OCI-LY7 (cell line): Measurements from ENCODE around the gene HCFC1R1. TPM values are rescaled to one million over a fixed set of nuclear protein-coding genes. Genes with fewer than 3 reads are reported as not detected.
A peak's percentile ranks its signal among the peaks of the same experiment; 100 is the strongest.

ENCODE experiments used
- BruUV-seq: library from RNA; stranded (reverse); fragments of 400-500 nt; replicated peaks from 2 replicates; lab custom pipeline; 2021; lab: Mats Ljungman, UMichigan
- CTCF ChIA-PET: fragments of 300-600 bp; sonication (Branson Sonifier 250); formaldehyde crosslinking; loops from one replicate; lab custom pipeline; 2022; ENCODE audit warnings: antibody characterized with exemption; ENCODE audit not compliant: unreplicated experiment; lab: Charles Lee
- POLR2A ChIA-PET: fragments of 300-600 bp; sonication (Branson Sonifier 250); formaldehyde crosslinking; loops from one replicate; lab custom pipeline; 2022; ENCODE audit warnings: antibody characterized with exemption; lab: Charles Lee
- DNase-seq: peaks from one replicate; pipeline ENCODE4 v3.0.0-alpha.2; 2015; ENCODE audit warnings: low spot score
- H2AFZ ChIP-seq: fragments of 200-600 bp; sonication (generic), shearing (Covaris generic); 2 replicates; pipeline ENCODE4 v1.6.1; 2014; ENCODE audit warnings: mild to moderate bottlenecking, antibody characterized with exemption, low read length, moderate library complexity
- H3K27ac ChIP-seq: fragments of 200-600 bp; sonication (generic); 2 replicates; pipeline ENCODE4 v1.5.1; 2014; ENCODE audit warnings: mixed run types, low read depth, mild to moderate bottlenecking, moderate library complexity, low read length, inconsistent platforms; ENCODE audit not compliant: poor library complexity, severe bottlenecking
- H3K36me3 ChIP-seq: fragments of 200-600 bp; sonication (generic); 2 replicates; pipeline ENCODE4 v1.6.1; 2014; ENCODE audit warnings: mild to moderate bottlenecking, antibody characterized with exemption, low read length, moderate library complexity, mixed read lengths; ENCODE audit not compliant: insufficient read depth
- H3K4me1 ChIP-seq: fragments of 200-600 bp; sonication (generic); 2 replicates; pipeline ENCODE4 v1.5.1; 2014; ENCODE audit warnings: mild to moderate bottlenecking, low read length; ENCODE audit not compliant: insufficient read depth, poor library complexity, severe bottlenecking
- H3K4me2 ChIP-seq: fragments of 200-600 bp; sonication (generic); 2 replicates; pipeline ENCODE4 v1.6.1; 2014; ENCODE audit warnings: mild to moderate bottlenecking, low read length
- H3K4me3 ChIP-seq: fragments of 200-600 bp; sonication (generic); 2 replicates; pipeline ENCODE4 v1.5.1; 2014; ENCODE audit warnings: mild to moderate bottlenecking, low read depth, low read length; ENCODE audit not compliant: poor library complexity, severe bottlenecking
- H3K79me2 ChIP-seq: fragments of 200-600 bp; sonication (generic); 2 replicates; pipeline ENCODE4 v1.6.1; 2016; ENCODE audit warnings: low read depth, mild to moderate bottlenecking, low read length, moderate library complexity, mixed read lengths; ENCODE audit not compliant: insufficient read depth
- H3K9me2 ChIP-seq: fragments of 200-600 bp; sonication (generic); 2 replicates; pipeline ENCODE4 v1.6.1; 2016; ENCODE audit warnings: mild to moderate bottlenecking, low read length, mixed read lengths; ENCODE audit not compliant: insufficient read depth
- H3K9me3 ChIP-seq: fragments of 200-600 bp; sonication (generic); 2 replicates; pipeline ENCODE4 v1.6.1; 2014; ENCODE audit warnings: mild to moderate bottlenecking, mixed run types, low read length, mixed read lengths
- H4K20me1 ChIP-seq: fragments of 200-600 bp; sonication (generic); 2 replicates; pipeline ENCODE4 v1.6.1; 2014; ENCODE audit warnings: mild to moderate bottlenecking, antibody characterized with exemption, low read length, moderate library complexity, mixed read lengths; ENCODE audit not compliant: insufficient read depth
- EZH2phosphoT487 ChIP-seq: fragments of 200-600 bp; sonication (generic); IDR thresholded peaks from 2 replicates; pipeline ENCODE4 v1.6.1; 2018; ENCODE audit warnings: low read depth, borderline replicate concordance, mild to moderate bottlenecking, mixed run types, antibody characterized with exemption, low read length, moderate library complexity, mixed read lengths
- intact Hi-C: fragments of 100-400 bp; cut with micrococcal nuclease; formaldehyde crosslinking; loops from one replicate; pipeline ENCODE4 v1.10.0; 2022; ENCODE audit not compliant: unreplicated experiment
- total RNA-seq, 2 experiments: library from RNA; depleted of rRNA in 1 of 2; stranded (reverse); fragments of >200 nt in 1 of 2; shearing (Covaris generic) in 1 of 2; gene quantifications; 2 replicates each; pipeline ENCODE4 v1.2.3, GENCODE V29; 2014 to 2022
- TF ChIP-seq, protein P1 (sequence below): fragments of 200-600 bp; sonication (generic); conservative IDR thresholded peaks from 2 replicates; pipeline ENCODE4 v1.5.1; 2014; ENCODE audit warnings: mild to moderate bottlenecking, antibody characterized with exemption, low read length, moderate library complexity, mixed read lengths

The HCFC1R1 gene
- total RNA-seq, 2 experiments from 2014 or later: 29.1 to 39.4 TPM

DNA sequence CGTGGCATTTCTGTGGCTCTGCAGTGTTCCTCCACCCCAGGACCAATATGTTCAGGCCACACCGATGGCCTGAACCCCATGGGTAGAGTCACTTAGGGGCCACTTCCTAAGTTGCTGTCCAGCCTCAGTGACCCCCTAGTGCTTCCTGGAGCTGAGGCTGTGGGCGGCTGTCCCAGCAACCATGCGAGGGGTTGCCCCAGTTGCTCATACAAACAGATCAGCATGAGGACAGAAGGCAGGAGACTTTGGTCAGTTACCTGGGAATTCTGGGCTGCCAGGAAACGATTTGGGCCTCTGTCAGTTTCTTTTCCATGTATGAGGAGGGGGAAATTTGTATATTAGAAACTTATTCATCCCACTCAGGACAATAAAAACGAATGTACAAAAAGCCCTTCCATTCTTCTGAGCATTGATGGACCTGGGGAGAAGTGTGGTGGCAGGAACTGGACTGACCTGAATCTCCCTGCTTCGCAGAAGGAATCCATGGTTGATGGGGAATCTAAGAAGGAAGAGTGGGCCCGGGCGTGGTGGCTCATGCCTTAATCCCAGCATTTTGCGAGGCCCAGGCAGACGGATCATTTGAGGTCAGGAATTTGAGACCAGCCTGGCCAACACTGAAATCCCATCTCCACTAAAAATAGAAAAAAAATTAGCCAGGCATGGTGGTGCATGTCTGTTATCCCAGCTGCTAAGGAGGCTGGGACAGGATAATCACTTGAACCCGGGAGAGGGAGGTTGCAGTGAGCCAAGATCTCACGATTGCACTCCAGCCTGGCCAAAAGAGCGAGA lies 36.8 kb upstream of the HCFC1R1 start:
- no peaks in the 10 kb centered on the region for H3K9me3 ChIP-seq
- no peak overlapping the region for H3K4me3 ChIP-seq
- ChIA-PET POLR2A (no interaction called here), CTCF (no interaction called here)
- no peak for DNase-seq
- TF ChIP-seq EZH2phosphoT487: no peak
- TF ChIP-seq, protein P1, sequence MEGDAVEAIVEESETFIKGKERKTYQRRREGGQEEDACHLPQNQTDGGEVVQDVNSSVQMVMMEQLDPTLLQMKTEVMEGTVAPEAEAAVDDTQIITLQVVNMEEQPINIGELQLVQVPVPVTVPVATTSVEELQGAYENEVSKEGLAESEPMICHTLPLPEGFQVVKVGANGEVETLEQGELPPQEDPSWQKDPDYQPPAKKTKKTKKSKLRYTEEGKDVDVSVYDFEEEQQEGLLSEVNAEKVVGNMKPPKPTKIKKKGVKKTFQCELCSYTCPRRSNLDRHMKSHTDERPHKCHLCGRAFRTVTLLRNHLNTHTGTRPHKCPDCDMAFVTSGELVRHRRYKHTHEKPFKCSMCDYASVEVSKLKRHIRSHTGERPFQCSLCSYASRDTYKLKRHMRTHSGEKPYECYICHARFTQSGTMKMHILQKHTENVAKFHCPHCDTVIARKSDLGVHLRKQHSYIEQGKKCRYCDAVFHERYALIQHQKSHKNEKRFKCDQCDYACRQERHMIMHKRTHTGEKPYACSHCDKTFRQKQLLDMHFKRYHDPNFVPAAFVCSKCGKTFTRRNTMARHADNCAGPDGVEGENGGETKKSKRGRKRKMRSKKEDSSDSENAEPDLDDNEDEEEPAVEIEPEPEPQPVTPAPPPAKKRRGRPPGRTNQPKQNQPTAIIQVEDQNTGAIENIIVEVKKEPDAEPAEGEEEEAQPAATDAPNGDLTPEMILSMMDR: no peak
- H3K9me2 ChIP-seq: no peaks in the 10 kb centered on the region
- BruUV-seq: no TSS peak
- no peak overlapping the region for H3K27ac ChIP-seq
- H3K4me1 ChIP-seq: peaks cover 20% of the 10 kb centered on the region
- no peak overlapping the region for H3K4me2 ChIP-seq
- intact Hi-C loops: no loop called here
- no peaks in the 10 kb centered on the region for H4K20me1 ChIP-seq
- no peak overlapping the region for H2AFZ ChIP-seq
- no peaks in the 10 kb centered on the region for H3K36me3 ChIP-seq
- no peaks in the 10 kb centered on the region for H3K79me2 ChIP-seq

DNA sequence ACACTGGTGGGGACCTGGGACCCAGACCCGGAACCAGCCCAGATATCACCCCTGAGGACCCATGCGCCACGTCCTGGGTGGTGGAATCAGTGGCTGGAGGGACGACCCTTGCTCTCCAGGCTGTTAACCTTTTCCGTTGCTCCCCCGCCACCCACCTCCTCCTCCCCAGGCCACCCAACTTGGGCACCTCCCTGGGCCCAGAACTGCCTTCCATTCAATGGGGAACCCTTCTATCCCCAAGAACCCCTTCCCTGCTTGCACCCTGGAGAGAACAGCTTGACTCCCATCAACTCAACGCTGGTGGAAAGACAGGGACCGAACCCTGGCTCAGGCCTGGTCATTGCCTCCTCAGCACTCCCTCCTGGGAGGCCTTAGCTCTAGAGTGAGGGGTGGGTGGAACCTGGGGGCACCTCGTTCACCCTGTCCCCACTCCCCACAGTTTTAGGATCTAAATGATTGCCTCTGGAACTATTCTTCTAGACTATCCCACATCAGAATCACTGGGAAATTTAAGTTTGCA lies 36.0 kb upstream of the HCFC1R1 start:
- Histone ChIP-seq H3K79me2 (no peaks in the 10 kb centered on the region), H2AFZ (peak overlapping the region; percentile 97), H3K9me2 (no peaks in the 10 kb centered on the region), H4K20me1 (no peaks in the 10 kb centered on the region), H3K36me3 (no peaks in the 10 kb centered on the region), H3K27ac (no peak overlapping the region), H3K4me2 (peak overlapping the region; percentile 75), H3K4me3 (peak overlapping the region; percentile 76), H3K4me1 (peaks cover 28% of the 10 kb centered on the region), H3K9me3 (no peaks in the 10 kb centered on the region)
- ChIA-PET CTCF (interaction anchor here (0.6 to 1.9 kb wide), 4 partner anchors 26 to 75 kb away, joined by 3 to 12 read pairs (median 7); partner anchors contain the start of gene ZNF213), POLR2A (no interaction called here)
- DNase-seq: no peak
- intact Hi-C loops: loop anchor here (1.0 to 2.0 kb wide), 5 partner anchors 16 to 107 kb away; no protein-coding TSS in a partner anchor
- BruUV-seq: no TSS peak
- no peak for TF ChIP-seq EZH2phosphoT487
- TF ChIP-seq, protein P1: no peak
